Measurements from ENCODE around the gene PAX8.

Gene PAX8

DNA sequence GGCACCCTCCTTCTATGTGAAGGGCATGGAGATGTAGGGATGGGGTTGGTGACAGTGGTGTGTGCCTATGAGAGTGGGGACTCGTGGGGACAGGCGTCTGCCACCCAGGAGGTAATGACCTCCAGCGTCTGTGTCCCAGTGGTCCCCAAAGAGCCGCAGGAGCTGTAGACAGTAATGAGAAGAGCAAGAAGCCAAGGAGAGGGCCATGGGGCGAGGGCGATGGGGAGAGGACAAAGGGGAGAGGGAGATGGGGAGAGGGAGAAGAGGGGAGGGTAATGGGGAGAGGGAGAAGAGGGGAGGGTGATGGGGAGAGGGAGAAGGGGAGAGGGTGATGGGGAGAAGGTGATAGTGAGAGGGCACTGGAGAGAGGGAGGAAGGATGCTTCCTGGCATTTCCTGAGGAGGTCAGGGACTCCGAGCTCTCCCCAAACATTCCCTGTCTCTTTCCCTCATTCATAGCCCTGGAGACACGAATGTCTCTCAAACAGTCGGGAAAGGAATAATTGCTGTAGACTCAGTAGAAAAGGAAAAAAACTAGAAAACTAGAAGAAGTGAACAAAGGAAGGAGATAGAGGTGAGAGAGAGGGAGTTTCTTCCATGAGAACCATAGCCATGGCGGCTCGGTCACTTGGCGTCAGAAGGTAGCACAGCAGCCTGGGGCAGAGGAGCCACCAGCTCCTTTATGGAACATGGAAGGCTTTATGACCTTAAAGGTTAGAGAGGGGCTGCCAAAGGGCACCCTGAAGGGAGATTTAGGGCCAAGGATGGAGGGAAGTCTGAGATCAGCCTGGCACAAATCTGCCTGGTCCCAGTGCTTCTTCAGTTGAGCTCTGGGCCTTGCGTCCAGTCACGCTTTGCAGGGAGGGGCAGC is 65.4 kb downstream of the PAX8 start:
- no peak overlapping the region for H3K9ac ChIP-seq (ENCODE audit: low read depth, low read length)
- no peaks in the 10 kb centered on the region for H3K4me1 ChIP-seq (ENCODE audit: insufficient read depth, low read length)
- DNase-seq: no peak
- TF ChIP-seq, protein P1, sequence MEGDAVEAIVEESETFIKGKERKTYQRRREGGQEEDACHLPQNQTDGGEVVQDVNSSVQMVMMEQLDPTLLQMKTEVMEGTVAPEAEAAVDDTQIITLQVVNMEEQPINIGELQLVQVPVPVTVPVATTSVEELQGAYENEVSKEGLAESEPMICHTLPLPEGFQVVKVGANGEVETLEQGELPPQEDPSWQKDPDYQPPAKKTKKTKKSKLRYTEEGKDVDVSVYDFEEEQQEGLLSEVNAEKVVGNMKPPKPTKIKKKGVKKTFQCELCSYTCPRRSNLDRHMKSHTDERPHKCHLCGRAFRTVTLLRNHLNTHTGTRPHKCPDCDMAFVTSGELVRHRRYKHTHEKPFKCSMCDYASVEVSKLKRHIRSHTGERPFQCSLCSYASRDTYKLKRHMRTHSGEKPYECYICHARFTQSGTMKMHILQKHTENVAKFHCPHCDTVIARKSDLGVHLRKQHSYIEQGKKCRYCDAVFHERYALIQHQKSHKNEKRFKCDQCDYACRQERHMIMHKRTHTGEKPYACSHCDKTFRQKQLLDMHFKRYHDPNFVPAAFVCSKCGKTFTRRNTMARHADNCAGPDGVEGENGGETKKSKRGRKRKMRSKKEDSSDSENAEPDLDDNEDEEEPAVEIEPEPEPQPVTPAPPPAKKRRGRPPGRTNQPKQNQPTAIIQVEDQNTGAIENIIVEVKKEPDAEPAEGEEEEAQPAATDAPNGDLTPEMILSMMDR (IDR thresholded peaks at IDR 0.05; ENCODE audit: borderline replicate concordance, extremely low read depth, low read length, poor library complexity, severe bottlenecking): no peak
- TF ChIP-seq EZH2 (IDR thresholded peaks at IDR 0.05; ENCODE audit: borderline replicate concordance, low read depth, low read length, severe bottlenecking): no peak
- H3K9me3 ChIP-seq (ENCODE audit: insufficient read depth, low read length, severe bottlenecking): no peaks in the 10 kb centered on the region
- ATAC-seq (ENCODE audit: insufficient read depth, low read depth): no peak
- no peak overlapping the region for H3K4me2 ChIP-seq (ENCODE audit: insufficient read depth, low read length)
- no peaks in the 10 kb centered on the region for H3K36me3 ChIP-seq (ENCODE audit: insufficient read depth, low read length)
- no peaks in the 10 kb centered on the region for H4K20me1 ChIP-seq (ENCODE audit: insufficient read depth, low read length)
- no peak overlapping the region for H3K27ac ChIP-seq (ENCODE audit: low read length)
- no peak overlapping the region for H2AFZ ChIP-seq (ENCODE audit: low read depth, low read length)
- H3K27me3 ChIP-seq (ENCODE audit: insufficient read depth, low read length, poor library complexity): no peaks in the 10 kb centered on the region
- H3K4me3 ChIP-seq (ENCODE audit: low read depth in 1 of 2, low read length in 2 of 2): no peak overlapping the region
- H3K79me2 ChIP-seq (ENCODE audit: insufficient read depth, low read length): no peaks in the 10 kb centered on the region

DNA sequence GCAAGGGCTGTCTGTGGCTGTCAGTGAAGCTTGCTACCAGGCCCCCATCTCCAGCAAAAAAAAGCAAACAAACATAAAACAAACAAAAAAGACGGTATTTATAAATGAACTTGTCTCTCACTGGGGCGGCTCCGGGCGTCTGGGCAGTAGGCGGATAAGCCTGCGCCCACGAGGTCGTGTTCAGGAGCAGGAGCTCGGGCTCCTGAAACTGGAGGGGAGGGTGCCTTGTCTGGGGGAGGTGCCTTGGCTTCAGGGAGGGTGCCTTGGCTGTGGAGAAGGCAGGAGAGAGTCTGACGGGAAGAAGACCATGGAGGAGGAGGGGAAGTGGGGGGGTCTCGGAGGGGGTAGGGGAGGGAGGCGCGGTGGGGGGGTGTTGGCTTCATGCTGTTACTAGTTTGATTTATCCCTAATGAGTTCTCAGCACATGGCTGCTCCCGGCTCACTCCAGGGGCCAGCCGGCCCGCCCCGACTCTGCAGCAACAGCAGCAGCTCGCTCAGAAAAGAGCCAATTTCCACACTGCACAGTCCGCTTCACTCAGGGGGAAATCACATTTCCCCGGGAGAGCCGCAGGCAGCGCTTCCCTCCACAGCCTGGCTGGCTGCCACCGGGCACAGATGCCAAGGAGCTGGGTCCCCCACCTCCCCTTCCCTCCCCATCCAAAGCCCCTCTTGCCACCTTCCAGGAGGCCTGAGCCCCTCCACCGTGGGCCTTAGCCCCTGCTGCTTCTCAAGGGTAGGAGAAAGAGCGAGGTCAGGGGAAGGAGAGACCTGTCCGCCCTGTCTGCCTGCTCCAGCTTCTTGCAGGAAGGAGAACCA is 66.3 kb downstream of the PAX8 start:
- Histone ChIP-seq H3K9ac (ENCODE audit: low read depth, low read length) (no peak overlapping the region), H3K4me3 (ENCODE audit: low read depth in 1 of 2, low read length in 2 of 2) (no peak overlapping the region)

DNA sequence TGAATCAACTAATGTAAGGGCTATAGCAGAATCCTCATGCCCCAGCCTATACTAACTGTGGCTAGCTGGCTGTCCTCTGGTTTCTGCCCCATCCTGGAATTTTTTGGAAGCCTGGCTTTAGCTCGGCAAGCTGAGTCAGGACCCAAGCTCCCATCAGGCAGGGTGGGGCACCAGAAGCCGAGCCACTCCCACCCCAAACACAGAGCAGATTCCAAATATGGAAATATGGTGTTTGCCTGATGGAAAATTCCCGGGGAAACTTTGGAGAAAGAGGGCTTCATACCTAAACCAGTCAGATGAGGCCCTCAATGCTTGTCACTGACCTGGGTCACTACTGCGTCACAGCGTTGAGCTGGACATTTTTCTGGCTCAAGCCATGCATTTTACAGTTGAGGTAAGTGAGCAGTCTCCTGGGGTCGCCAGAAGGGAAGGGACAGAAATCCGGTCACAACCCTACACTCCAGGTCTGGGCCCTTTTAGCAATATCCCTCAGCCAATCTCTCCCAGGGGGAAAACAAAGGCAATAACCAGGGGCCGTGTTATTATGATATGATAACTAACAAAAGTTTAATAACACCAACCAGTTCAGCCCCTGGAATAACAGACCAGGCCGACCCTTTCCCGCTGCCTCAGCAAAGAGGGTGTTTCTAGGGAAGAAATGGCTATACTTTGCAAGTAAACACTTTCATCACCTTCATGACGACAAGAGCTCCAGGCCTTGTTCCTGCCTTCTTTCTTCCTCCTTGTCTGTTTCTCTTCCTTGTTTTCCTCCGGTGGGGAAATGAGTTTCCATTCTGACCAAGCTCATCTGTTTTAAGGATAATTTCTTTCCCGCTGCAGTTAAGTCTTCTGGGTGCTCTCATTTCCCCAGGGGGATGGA is 67.3 kb downstream of the PAX8 start:
- H4K20me1 ChIP-seq (ENCODE audit: insufficient read depth, low read length): no peaks in the 10 kb centered on the region
- no peaks in the 10 kb centered on the region for H3K79me2 ChIP-seq (ENCODE audit: insufficient read depth, low read length)
- no peak overlapping the region for H3K4me3 ChIP-seq (ENCODE audit: low read depth in 1 of 2, low read length in 2 of 2)
- no peak for ATAC-seq (ENCODE audit: insufficient read depth, low read depth)
- no peak for DNase-seq
- H2AFZ ChIP-seq (ENCODE audit: low read depth, low read length): no peak overlapping the region
- no peaks in the 10 kb centered on the region for H3K4me1 ChIP-seq (ENCODE audit: insufficient read depth, low read length)
- no peaks in the 10 kb centered on the region for H3K36me3 ChIP-seq (ENCODE audit: insufficient read depth, low read length)
- H3K27me3 ChIP-seq (ENCODE audit: insufficient read depth, low read length, poor library complexity): no peaks in the 10 kb centered on the region
- H3K9me3 ChIP-seq (ENCODE audit: insufficient read depth, low read length, severe bottlenecking): no peaks in the 10 kb centered on the region
- no peak for TF ChIP-seq EZH2 (IDR thresholded peaks at IDR 0.05; ENCODE audit: borderline replicate concordance, low read depth, low read length, severe bottlenecking)
- TF ChIP-seq, protein P1 (IDR thresholded peaks at IDR 0.05; ENCODE audit: borderline replicate concordance, extremely low read depth, low read length, poor library complexity, severe bottlenecking): no peak
- no peak overlapping the region for H3K9ac ChIP-seq (ENCODE audit: low read depth, low read length)
- no peak overlapping the region for H3K27ac ChIP-seq (ENCODE audit: low read length)
- no peak overlapping the region for H3K4me2 ChIP-seq (ENCODE audit: insufficient read depth, low read length)

More for the DNA sequence above, 66.3 kb downstream of the PAX8 start:
- H3K4me1 ChIP-seq (ENCODE audit: insufficient read depth, low read length): no peaks in the 10 kb centered on the region
- no peaks in the 10 kb centered on the region for H4K20me1 ChIP-seq (ENCODE audit: insufficient read depth, low read length)
- H3K36me3 ChIP-seq (ENCODE audit: insufficient read depth, low read length): no peaks in the 10 kb centered on the region
- no peaks in the 10 kb centered on the region for H3K79me2 ChIP-seq (ENCODE audit: insufficient read depth, low read length)
- no peak for TF ChIP-seq EZH2 (IDR thresholded peaks at IDR 0.05; ENCODE audit: borderline replicate concordance, low read depth, low read length, severe bottlenecking)
- TF ChIP-seq, protein P1 (IDR thresholded peaks at IDR 0.05; ENCODE audit: borderline replicate concordance, extremely low read depth, low read length, poor library complexity, severe bottlenecking): no peak
- no peak overlapping the region for H3K27ac ChIP-seq (ENCODE audit: low read length)
- no peak for DNase-seq
- no peak for ATAC-seq (ENCODE audit: insufficient read depth, low read depth)
- H3K4me2 ChIP-seq (ENCODE audit: insufficient read depth, low read length): no peak overlapping the region
- no peaks in the 10 kb centered on the region for H3K9me3 ChIP-seq (ENCODE audit: insufficient read depth, low read length, severe bottlenecking)
- no peaks in the 10 kb centered on the region for H3K27me3 ChIP-seq (ENCODE audit: insufficient read depth, low read length, poor library complexity)
- no peak overlapping the region for H2AFZ ChIP-seq (ENCODE audit: low read depth, low read length)

All from DND-41 (cell line).